Measurements from ENCODE around the gene RGS19. TPM values are rescaled to one million over a fixed set of nuclear protein-coding genes. Genes with fewer than 3 reads are reported as not detected.

The RGS19 gene
- total and polyA plus RNA-seq, 2 of the 8 experiments (the other 6 are each of a cell fraction or from before 2014, with no cell fraction given), result 12.7 to 16.8 TPM

GRCh38 chr20:64111841-64112641, 32.7 kb upstream of the RGS19 start (continued):
- TF ChIP-seq BCL11A (IDR thresholded peaks at IDR 0.05; ENCODE audit: low read depth in 2 of 2, low read length in 2 of 2), result no peak
